Heart left ventricle (tissue), 13 donors: ENCODE data around the gene LIAS.
"Not testable (repeated sequence)": the region's sequence is repeated elsewhere in the genome, so short reads cannot be mapped to it uniquely, and the experiment has no call there.

ENCODE experiments used
- CTCF ChIP-seq, 12 donors: fragments of 200-600 bp; sonication (generic) in 4 of 12; IDR thresholded peaks; one replicate each; pipeline versions ENCODE4 v1.5.0 to v1.8.0; 2018 to 2022; ENCODE audit warnings: antibody characterized with exemption in 12 of 12, mild to moderate bottlenecking in 5 of 12
- POLR2A ChIP-seq, 2 donors: fragments of 450-650 bp; IDR thresholded peaks; one replicate each; pipeline ENCODE4 v1.6.1; 2017; ENCODE audit warnings: antibody characterized with exemption in 2 of 2, mild to moderate bottlenecking in 2 of 2, moderate library complexity in 2 of 2
- donor health status: ischemic (EF 13 %, LVEDD 7.1; RV severe dilation, severe dysfunction).
- donor health status: DM: no; HTN: yes; CAD: no.
- donor health status: DM: no; HTN: no; CAD: no.
- donor health status: ischemic (EF 25% LVEDD 6.9; RV normal size, moderate dysfunction).
- donor health status: ischemic (EF 25% LVEDD 5.7; RV mildly dilated, moderate dysfunction).
- donor health status: ischemic (EF 35%, LVEDD 5.7; RV mildly dilated, moderate dysfunction).
- donor health status: nonischemic (EF 11% LVEDD 7.7; RV severe dilation, severe dysfunction).
- donor health status: DM: yes; HTN: yes; CAD: no.
- donor health status: PGD.
- donor health status: ischemic (EF 29% LVEDD 5.4; RV normal size, mild dysfunction).
- donor health status: nonischemic (EF 23%, LVEDD 6.1; RV moderate dilation, normal function).

GRCh38 chr4:39458161-39458504 is 723 bp upstream of the LIAS start:
- not testable (repeated sequence) for TF ChIP-seq CTCF, POLR2A (IDR thresholded peaks at IDR 0.05)
